Measurements from ENCODE around the gene PARP9.

Gene PARP9

GRCh38 chr3:122516846-122517360, 47.2 kb downstream of the PARP9 start:
- H3K9ac ChIP-seq (ENCODE audit: low read depth, low read length) = no peak overlapping the region
- no peaks in the 10 kb centered on the region for H3K9me3 ChIP-seq (ENCODE audit: insufficient read depth, low read length, severe bottlenecking)
- ATAC-seq (ENCODE audit: insufficient read depth, low read depth) (no peak), DNase-seq (no peak)
- peaks cover 25% of the 10 kb centered on the region for H3K4me1 ChIP-seq (ENCODE audit: insufficient read depth, low read length)
- TF ChIP-seq CTCF (IDR thresholded peaks at IDR 0.05; ENCODE audit: borderline replicate concordance, extremely low read depth, low read length, poor library complexity, severe bottlenecking) (no peak), EZH2 (IDR thresholded peaks at IDR 0.05; ENCODE audit: borderline replicate concordance, low read depth, low read length, severe bottlenecking) (no peak)
- peaks cover 29% of the 10 kb centered on the region for H3K79me2 ChIP-seq (ENCODE audit: insufficient read depth, low read length)
- no peaks in the 10 kb centered on the region for H3K36me3 ChIP-seq (ENCODE audit: insufficient read depth, low read length)
- H4K20me1 ChIP-seq (ENCODE audit: insufficient read depth, low read length) = peaks cover 21% of the 10 kb centered on the region
- H3K27me3 ChIP-seq (ENCODE audit: insufficient read depth, low read length, poor library complexity) = no peaks in the 10 kb centered on the region
- H3K27ac ChIP-seq (ENCODE audit: low read length) = no peak overlapping the region
- H3K4me2 ChIP-seq (ENCODE audit: insufficient read depth, low read length) = no peak overlapping the region
- H2AFZ ChIP-seq (ENCODE audit: low read depth, low read length) = no peak overlapping the region
- H3K4me3 ChIP-seq (ENCODE audit: low read depth in 1 of 2, low read length in 2 of 2) = no peak overlapping the region

DNA sequence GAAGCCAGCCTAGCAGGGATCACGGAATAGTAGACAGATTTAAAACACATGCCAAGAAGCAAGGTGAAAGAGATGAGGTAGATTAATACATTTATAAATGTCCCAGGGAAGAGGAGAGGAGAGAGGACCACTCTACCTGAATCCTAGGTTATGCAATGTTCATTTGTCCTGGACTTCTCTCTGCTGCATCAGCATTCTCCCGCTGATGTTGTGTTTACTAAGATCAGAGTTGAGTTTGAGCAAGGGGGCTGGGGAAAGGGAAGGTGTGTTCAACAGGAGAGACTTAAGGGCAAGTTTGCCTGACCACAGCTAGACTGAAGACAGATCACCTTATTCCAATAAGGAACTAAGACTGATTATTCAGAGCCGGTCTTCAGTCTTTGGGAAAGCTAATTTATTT, 48.2 kb downstream of the PARP9 start:
- H3K4me3 ChIP-seq (ENCODE audit: low read depth in 1 of 2, low read length in 2 of 2) = no peak overlapping the region
- no peak overlapping the region for H3K9ac ChIP-seq (ENCODE audit: low read depth, low read length)
- DNase-seq (no peak), ATAC-seq (ENCODE audit: insufficient read depth, low read depth) (no peak)
- no peak for TF ChIP-seq CTCF (IDR thresholded peaks at IDR 0.05; ENCODE audit: borderline replicate concordance, extremely low read depth, low read length, poor library complexity, severe bottlenecking)
- no peak for TF ChIP-seq EZH2 (IDR thresholded peaks at IDR 0.05; ENCODE audit: borderline replicate concordance, low read depth, low read length, severe bottlenecking)
- H3K9me3 ChIP-seq (ENCODE audit: insufficient read depth, low read length, severe bottlenecking) = no peaks in the 10 kb centered on the region
- H3K27me3 ChIP-seq (ENCODE audit: insufficient read depth, low read length, poor library complexity) = no peaks in the 10 kb centered on the region
- H2AFZ ChIP-seq (ENCODE audit: low read depth, low read length) = peak overlapping the region; percentile 67
- H4K20me1 ChIP-seq (ENCODE audit: insufficient read depth, low read length) = peaks cover 32% of the 10 kb centered on the region
- no peaks in the 10 kb centered on the region for H3K36me3 ChIP-seq (ENCODE audit: insufficient read depth, low read length)
- H3K4me2 ChIP-seq (ENCODE audit: insufficient read depth, low read length) = no peak overlapping the region
- H3K27ac ChIP-seq (ENCODE audit: low read length) = no peak overlapping the region
- peaks cover 32% of the 10 kb centered on the region for H3K4me1 ChIP-seq (ENCODE audit: insufficient read depth, low read length)
- peaks cover 39% of the 10 kb centered on the region for H3K79me2 ChIP-seq (ENCODE audit: insufficient read depth, low read length)

GRCh38 chr3:122515020-122515468, 49.1 kb downstream of the PARP9 start:
- H3K27ac ChIP-seq (ENCODE audit: low read length) = peak overlapping the region; percentile 59
- ATAC-seq (ENCODE audit: insufficient read depth, low read depth) (no peak), DNase-seq (no peak)
- H3K36me3 ChIP-seq (ENCODE audit: insufficient read depth, low read length) = no peaks in the 10 kb centered on the region
- H3K9ac ChIP-seq (ENCODE audit: low read depth, low read length) = peak overlapping the region; percentile 93
- peak overlapping the region; percentile 72 to 83; a peak in 3 of 4 replicates for H3K4me3 ChIP-seq (ENCODE audit: low read depth in 1 of 2, low read length in 2 of 2)
- H3K27me3 ChIP-seq (ENCODE audit: insufficient read depth, low read length, poor library complexity) = no peaks in the 10 kb centered on the region
- TF ChIP-seq CTCF (IDR thresholded peaks at IDR 0.05; ENCODE audit: borderline replicate concordance, extremely low read depth, low read length, poor library complexity, severe bottlenecking) (no peak), EZH2 (IDR thresholded peaks at IDR 0.05; ENCODE audit: borderline replicate concordance, low read depth, low read length, severe bottlenecking) (no peak)
- H3K4me1 ChIP-seq (ENCODE audit: insufficient read depth, low read length) = peaks cover 32% of the 10 kb centered on the region
- no peaks in the 10 kb centered on the region for H3K9me3 ChIP-seq (ENCODE audit: insufficient read depth, low read length, severe bottlenecking)
- H2AFZ ChIP-seq (ENCODE audit: low read depth, low read length) = peak overlapping the region; percentile 99
- H3K4me2 ChIP-seq (ENCODE audit: insufficient read depth, low read length) = peak overlapping the region; percentile 96
- H4K20me1 ChIP-seq (ENCODE audit: insufficient read depth, low read length) = peaks cover 40% of the 10 kb centered on the region
- H3K79me2 ChIP-seq (ENCODE audit: insufficient read depth, low read length) = peaks cover 47% of the 10 kb centered on the region

All from DND-41 (cell line).